Immature natural killer cell (primary cell): ENCODE measurements around the gene ZNF143. TPM values are rescaled to one million over a fixed set of nuclear protein-coding genes. Genes with fewer than 3 reads are reported as not detected.

Source experiments
- polyA plus RNA-seq, 3 donors: library from polyadenylated mRNA; unstranded; fragments of 300-500 nt; fragmentation: Illumina TruSeq; gene quantifications; one replicate each; pipeline ENCODE4 v1.2.3, GENCODE V29; 2021

The ZNF143 gene
- polyA plus RNA-seq, 3 donors from 2014 or later = 29.1 to 35.3 (median 34.9) TPM

Other genes with a start within 250 kb of the ZNF143 start
- 1 to 10 TPM; 3.0 to 6.3 (median 5.1) TPM for gene DENND5A, start 195.7 kb upstream of the ZNF143 start, polyA plus RNA-seq
- gene TMEM41B, start 146.4 kb upstream of the ZNF143 start, polyA plus RNA-seq = 10 to 100 TPM in 1 of 3 donors, 1 to 10 TPM in 2; 5.4 to 10.6 (median 9.1) TPM
- gene IPO7, start 76.4 kb upstream of the ZNF143 start, polyA plus RNA-seq = 1 to 10 TPM; 4.1 to 8.6 (median 4.9) TPM
- gene WEE1, start 112.7 kb downstream of the ZNF143 start, polyA plus RNA-seq = 10 to 100 TPM in 1 of 3 donors, 1 to 10 TPM in 2; 7.7 to 11.4 (median 9.9) TPM
- 10 to 100 TPM in 1 of 3 donors, 1 to 10 TPM in 2; 2.4 to 12.3 (median 9.8) TPM for gene SWAP70, start 203.1 kb downstream of the ZNF143 start, polyA plus RNA-seq